GM19043 (cell line): ENCODE data around the gene NARF.
"Not testable (repeated sequence)": the region's sequence is repeated elsewhere in the genome, so short reads cannot be mapped to it uniquely, and the experiment has no call there.

Source experiments
- ATAC-seq: cut with Tn5 transposase; IDR thresholded peaks from one replicate; pipeline ENCODE4 v1.9.1; 2021; ENCODE audit warnings: low read depth; ENCODE audit not compliant: unreplicated experiment

Gene NARF

DNA sequence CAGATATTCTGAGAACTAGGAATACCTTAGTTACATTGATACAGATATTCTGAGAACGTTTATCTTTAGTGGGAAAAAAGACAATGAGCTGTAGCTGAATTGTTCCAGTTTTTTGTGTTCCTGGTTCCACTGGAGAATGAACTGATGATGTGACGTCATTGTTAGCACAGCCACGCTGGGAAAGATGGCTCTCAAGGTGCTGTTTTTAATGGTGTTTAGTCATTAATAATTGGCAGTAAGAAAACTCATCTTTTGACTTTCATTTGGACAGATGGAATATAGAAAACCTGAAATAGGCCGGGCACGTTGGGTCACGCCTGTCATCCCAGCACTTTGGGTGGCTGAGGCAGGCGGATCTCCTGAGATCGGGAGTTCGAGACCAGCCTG is 71.4 kb downstream of the NARF start:
- ATAC-seq, result no peak

DNA sequence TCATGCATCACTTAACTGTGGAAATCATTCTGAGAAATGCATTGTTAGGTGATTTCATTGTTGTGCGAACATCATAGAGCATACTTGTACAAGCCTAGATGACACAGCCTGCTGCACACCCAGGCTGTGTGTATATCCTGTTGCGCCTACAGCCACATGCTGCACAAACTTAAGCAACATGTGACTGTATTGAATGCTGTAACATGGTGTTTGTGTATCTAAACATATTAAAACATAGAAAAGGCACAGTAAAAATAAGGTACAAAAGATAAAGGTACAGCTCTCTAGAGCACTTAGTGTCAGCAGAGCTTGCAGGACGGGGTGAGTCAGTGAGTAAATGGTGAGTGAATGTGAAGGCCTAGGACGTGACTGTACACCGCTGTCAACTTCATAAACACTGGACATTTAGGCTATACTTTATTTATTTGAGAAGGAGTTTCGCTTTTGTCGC is 72.9 kb downstream of the NARF start:
- no peak for ATAC-seq

DNA sequence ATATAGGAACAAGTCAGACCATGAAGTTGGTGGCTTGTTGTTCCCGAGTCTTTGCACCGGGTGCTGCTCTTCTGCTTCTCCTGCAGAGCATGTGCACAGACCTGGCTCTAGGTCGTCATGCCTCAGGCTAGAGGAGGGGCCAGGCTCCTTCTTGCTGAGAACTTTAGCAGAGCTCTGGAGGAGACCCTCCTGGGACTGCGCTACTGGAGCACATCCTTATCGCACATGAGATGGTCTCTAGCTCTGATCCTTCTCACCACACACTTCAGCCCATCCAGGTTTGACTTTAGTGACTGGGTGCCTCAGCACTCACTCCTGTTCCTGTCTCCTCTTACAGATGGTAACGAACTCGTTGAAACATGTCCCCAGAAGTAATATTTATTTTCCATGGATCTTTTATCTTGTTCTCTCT is 75.9 kb downstream of the NARF start:
- ATAC-seq, result no peak

DNA sequence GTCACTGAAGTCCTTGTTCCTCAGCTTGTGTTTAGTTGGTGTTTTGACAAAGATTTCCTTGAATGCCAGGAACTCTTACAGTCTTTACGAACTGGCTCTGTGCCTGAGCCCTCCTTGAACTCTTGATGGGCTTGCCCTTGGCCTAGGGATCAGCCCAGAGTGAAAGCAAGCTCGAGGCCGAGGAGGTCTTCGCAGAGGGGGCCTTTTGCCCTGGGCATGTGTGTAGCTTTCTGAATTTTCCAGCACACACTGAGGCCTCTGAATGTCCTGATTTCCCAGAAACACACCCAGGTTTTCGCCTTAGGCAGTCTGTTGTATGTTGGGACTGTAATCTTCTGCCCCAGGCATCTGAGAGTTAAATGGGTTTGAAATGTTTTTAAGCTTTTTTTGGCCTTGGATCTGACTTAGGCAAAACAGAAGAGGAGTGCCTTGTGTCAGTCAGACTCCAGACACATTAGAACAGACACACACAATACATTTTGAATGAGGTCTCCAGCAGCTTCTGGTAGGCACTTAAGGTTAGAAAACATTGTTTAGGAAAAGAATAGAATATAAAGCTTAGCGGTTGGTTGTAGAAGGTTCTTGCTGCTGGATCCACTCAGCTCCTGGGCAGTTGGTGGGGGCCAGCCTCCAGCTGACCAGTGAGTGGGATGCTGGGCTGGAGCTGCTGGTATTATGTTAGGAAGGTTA is 78.1 kb downstream of the NARF start:
- no peak for ATAC-seq

DNA sequence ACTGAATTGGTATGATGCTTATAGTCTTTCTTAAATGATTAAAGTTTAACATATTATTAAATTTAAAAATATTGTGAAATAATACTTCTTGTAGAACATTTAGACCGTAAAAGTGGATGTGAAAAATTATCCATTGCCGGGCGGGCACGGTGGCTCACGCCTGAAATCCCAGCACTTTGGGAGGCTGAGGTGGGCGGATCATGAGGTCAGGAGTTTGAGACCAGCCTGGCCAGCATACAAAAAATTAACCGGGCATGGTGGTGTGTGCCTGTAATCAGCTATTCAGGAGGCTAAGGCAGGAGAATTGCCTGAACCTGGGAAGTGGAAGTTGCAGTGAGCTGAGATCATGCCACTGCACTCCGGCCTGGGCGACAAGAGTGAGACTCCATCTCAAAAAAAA is 78.7 kb downstream of the NARF start:
- not testable (repeated sequence) for ATAC-seq

DNA sequence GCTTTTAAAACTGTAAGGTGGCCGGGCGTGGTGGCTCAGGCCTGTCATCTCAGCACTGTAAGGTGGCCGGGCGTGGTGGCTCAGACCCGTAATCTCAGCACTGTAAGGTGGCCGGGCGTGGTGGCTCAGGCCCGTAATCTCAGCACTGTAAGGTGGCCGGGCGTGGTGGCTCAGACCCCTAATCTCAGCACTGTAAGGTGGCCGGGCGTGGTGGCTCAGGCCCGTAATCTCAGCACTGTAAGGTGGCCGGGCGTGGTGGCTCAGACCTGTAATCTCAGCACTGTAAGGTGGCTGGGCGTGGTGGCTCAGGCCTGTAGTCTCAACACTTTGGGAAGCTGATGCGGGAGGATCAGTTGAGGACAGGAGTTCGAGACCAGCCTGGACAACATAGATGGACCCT is 80.5 kb downstream of the NARF start:
- not testable (repeated sequence) for ATAC-seq
